Hepatocyte (in vitro differentiated cells): ENCODE results near the gene IQCF2.

Source experiments
- EZH2 ChIP-seq: fragments of 200-600 bp; sonication (generic); IDR thresholded peaks from 2 replicates; pipeline ENCODE4 v1.6.1; 2016; ENCODE audit warnings: antibody characterized with exemption, mild to moderate bottlenecking, borderline replicate concordance
- EZH2phosphoT487 ChIP-seq: fragments of 200-600 bp; sonication (generic); IDR thresholded peaks from one replicate; pipeline ENCODE4 v1.6.1; 2018; ENCODE audit warnings: antibody characterized with exemption, mild to moderate bottlenecking, low read depth, moderate library complexity; ENCODE audit not compliant: unreplicated experiment, severe bottlenecking
- TF ChIP-seq, protein P1 (sequence below): fragments of 200-600 bp; sonication (generic); IDR thresholded peaks from 2 replicates; pipeline ENCODE4 v1.5.1; 2016; ENCODE audit warnings: antibody characterized with exemption, mild to moderate bottlenecking; ENCODE audit not compliant: poor library complexity

DNA sequence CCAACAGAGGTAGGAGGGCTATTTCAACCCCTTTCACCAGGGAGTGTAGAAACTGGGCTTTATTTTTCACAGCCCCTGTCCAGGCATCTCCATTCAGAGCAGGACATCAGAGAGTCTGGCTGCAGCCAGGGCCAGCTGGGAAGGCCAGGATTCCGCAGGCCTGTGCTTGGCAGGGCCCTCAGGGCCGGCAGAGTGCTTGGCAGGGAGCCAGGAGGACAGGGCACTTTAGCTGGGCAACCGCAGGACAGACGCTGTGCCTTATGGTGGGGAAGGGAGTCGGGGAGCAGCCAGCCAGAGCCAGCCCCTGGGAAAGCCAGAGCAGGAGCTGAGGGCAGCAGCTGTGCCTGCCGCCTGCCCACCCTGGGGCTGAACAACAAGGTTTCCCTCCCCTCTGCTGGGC, 47.9 kb upstream of the IQCF2 start:
- TF ChIP-seq, protein P1, sequence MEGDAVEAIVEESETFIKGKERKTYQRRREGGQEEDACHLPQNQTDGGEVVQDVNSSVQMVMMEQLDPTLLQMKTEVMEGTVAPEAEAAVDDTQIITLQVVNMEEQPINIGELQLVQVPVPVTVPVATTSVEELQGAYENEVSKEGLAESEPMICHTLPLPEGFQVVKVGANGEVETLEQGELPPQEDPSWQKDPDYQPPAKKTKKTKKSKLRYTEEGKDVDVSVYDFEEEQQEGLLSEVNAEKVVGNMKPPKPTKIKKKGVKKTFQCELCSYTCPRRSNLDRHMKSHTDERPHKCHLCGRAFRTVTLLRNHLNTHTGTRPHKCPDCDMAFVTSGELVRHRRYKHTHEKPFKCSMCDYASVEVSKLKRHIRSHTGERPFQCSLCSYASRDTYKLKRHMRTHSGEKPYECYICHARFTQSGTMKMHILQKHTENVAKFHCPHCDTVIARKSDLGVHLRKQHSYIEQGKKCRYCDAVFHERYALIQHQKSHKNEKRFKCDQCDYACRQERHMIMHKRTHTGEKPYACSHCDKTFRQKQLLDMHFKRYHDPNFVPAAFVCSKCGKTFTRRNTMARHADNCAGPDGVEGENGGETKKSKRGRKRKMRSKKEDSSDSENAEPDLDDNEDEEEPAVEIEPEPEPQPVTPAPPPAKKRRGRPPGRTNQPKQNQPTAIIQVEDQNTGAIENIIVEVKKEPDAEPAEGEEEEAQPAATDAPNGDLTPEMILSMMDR = no peak
- no peak for TF ChIP-seq EZH2
- TF ChIP-seq EZH2phosphoT487 = no peak
